Parathyroid adenoma (tissue), 2 donors: Measurements from ENCODE around the gene LAMB4.

ENCODE experiments used
- H2AFZ ChIP-seq: fragments of 300-600 bp; sonication (generic); one replicate; pipeline ENCODE4 v1.7.0; 2017; ENCODE audit warnings: antibody characterized with exemption, mild to moderate bottlenecking
- H3K27ac ChIP-seq: fragments of 300-600 bp; sonication (generic); one replicate; pipeline ENCODE4 v1.7.0; 2017
- H3K27me3 ChIP-seq: fragments of 300-600 bp; sonication (generic); one replicate; pipeline ENCODE4 v1.7.0; 2017; ENCODE audit warnings: low read length; ENCODE audit not compliant: control insufficient read depth, insufficient read depth
- H3K36me3 ChIP-seq: fragments of 300-600 bp; sonication (generic); one replicate; pipeline ENCODE4 v1.7.0; 2017; ENCODE audit warnings: low read length; ENCODE audit not compliant: control insufficient read depth, insufficient read depth
- H3K4me1 ChIP-seq: fragments of 300-600 bp; sonication (generic); one replicate; pipeline ENCODE4 v1.7.0; 2017; ENCODE audit warnings: control low read depth
- H3K4me2 ChIP-seq: fragments of 300-600 bp; sonication (generic); one replicate; pipeline ENCODE4 v1.7.0; 2017; ENCODE audit warnings: low read length
- H3K4me3 ChIP-seq: fragments of 300-600 bp; sonication (generic); one replicate; pipeline ENCODE4 v1.7.0; 2017; ENCODE audit warnings: low read depth, low read length
- H3K79me2 ChIP-seq: fragments of 300-600 bp; sonication (generic); one replicate; pipeline ENCODE4 v1.7.0; 2017; ENCODE audit warnings: control low read depth
- H3K9ac ChIP-seq: fragments of 300-600 bp; sonication (generic); one replicate; pipeline ENCODE4 v1.7.0; 2017; ENCODE audit warnings: mild to moderate bottlenecking
- H3K9me3 ChIP-seq: fragments of 300-600 bp; sonication (generic); one replicate; pipeline ENCODE4 v1.7.0; 2017; ENCODE audit warnings: low read length; ENCODE audit not compliant: control insufficient read depth
- TF ChIP-seq, protein P1 (sequence below): fragments of 300-600 bp; sonication (generic); IDR thresholded peaks from one replicate; pipeline ENCODE4 v1.7.0; 2017; ENCODE audit warnings: antibody characterized with exemption, mild to moderate bottlenecking
- donor health status: primary hyperparathyroidism.

LAMB4 gene

GRCh38 chr7:108016841-108017775 is 113.1 kb downstream of the LAMB4 start:
- no peaks in the 10 kb centered on the region for H3K36me3 ChIP-seq
- H3K79me2 ChIP-seq: no peaks in the 10 kb centered on the region
- no peak overlapping the region for H3K9ac ChIP-seq
- H2AFZ ChIP-seq: peak overlapping the region; percentile 31
- no peaks in the 10 kb centered on the region for H3K27me3 ChIP-seq
- H3K4me1 ChIP-seq: no peaks in the 10 kb centered on the region
- no peak overlapping the region for H3K4me3 ChIP-seq
- no peaks in the 10 kb centered on the region for H3K9me3 ChIP-seq
- TF ChIP-seq, protein P1, sequence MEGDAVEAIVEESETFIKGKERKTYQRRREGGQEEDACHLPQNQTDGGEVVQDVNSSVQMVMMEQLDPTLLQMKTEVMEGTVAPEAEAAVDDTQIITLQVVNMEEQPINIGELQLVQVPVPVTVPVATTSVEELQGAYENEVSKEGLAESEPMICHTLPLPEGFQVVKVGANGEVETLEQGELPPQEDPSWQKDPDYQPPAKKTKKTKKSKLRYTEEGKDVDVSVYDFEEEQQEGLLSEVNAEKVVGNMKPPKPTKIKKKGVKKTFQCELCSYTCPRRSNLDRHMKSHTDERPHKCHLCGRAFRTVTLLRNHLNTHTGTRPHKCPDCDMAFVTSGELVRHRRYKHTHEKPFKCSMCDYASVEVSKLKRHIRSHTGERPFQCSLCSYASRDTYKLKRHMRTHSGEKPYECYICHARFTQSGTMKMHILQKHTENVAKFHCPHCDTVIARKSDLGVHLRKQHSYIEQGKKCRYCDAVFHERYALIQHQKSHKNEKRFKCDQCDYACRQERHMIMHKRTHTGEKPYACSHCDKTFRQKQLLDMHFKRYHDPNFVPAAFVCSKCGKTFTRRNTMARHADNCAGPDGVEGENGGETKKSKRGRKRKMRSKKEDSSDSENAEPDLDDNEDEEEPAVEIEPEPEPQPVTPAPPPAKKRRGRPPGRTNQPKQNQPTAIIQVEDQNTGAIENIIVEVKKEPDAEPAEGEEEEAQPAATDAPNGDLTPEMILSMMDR: peak; percentile 65
- no peak overlapping the region for H3K27ac ChIP-seq
- H3K4me2 ChIP-seq: no peak overlapping the region

- Histone ChIP-seq H3K36me3 (no peaks in the 10 kb centered on the region), H3K9ac (no peak overlapping the region), H3K27me3 (no peaks in the 10 kb centered on the region), H2AFZ (no peak overlapping the region), H3K4me2 (no peak overlapping the region), H3K4me1 (no peaks in the 10 kb centered on the region), H3K9me3 (no peaks in the 10 kb centered on the region), H3K79me2 (no peaks in the 10 kb centered on the region), H3K27ac (no peak overlapping the region), H3K4me3 (no peak overlapping the region)
- TF ChIP-seq, protein P1: no peak
Observed at GRCh38 chr7:108015740-108016139, 114.4 kb downstream of the LAMB4 start.

DNA sequence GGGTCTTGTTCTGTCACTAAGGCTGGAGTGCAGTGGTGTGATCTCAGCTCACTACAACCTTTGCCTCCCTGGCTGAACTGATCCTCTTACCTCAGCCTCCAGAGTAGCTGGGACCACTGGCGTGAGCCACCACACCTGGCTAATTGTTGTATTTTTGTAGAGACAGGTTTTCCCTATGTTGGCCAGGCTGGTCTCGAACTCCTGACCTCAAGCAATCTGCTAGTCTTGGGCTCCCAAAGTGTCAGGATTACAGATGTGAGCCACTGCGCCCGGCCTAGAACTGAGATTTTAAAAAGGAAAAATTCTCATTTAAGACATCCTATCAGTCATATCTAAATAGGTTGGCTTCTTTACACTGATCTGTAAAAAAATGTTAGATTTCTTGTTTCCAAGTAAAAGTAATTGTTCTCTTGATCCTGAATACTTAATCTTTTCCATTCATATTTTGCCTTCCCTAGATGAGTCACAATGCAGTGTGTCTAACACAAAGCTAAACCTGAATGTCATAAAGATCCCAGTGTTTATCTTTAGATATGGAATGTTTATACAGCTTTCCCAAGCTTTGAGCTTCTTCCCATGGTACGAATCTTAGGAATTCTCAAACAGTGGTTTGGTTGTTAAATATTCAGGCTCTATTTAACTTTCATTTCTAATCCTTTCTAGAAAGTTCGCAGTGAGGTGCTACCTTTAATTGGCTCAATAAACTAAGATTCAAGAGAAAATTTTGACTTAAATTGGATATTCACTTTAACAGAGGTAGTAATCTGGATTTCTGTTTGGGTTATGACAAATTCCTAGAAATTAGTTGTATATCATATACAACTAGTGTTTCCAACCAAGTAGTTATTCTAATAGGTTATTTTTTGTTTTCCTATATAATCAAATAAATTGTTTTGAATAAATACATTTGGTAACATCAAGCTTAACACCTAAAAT is 115.1 kb downstream of the LAMB4 start:
- Histone ChIP-seq H2AFZ (no peak overlapping the region), H3K27me3 (no peaks in the 10 kb centered on the region), H3K4me2 (no peak overlapping the region), H3K27ac (no peak overlapping the region), H3K4me3 (no peak overlapping the region), H3K4me1 (peaks cover 4% of the 10 kb centered on the region), H3K36me3 (no peaks in the 10 kb centered on the region), H3K9me3 (no peaks in the 10 kb centered on the region), H3K9ac (no peak overlapping the region), H3K79me2 (no peaks in the 10 kb centered on the region)
- TF ChIP-seq, protein P1: no peak

DNA sequence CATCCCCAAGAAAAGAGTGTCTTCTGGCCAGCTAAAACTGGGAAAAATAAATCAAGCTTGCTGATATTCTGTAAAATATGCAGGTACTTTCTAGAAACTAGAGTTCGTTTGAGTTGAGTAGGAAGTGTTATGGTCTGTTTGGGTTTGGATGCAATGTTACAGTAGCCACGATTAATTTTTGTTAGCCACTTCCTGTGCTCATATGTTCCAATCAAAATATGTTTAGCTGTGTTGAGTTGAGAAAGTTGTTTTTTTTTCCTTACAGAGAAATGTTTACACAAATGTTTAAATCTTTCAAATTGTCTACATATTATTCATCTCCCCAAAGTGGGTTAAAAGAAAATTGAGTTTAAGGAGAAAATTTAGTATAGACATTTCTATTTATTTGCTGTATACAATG is 115.9 kb downstream of the LAMB4 start:
- H3K36me3 ChIP-seq: no peaks in the 10 kb centered on the region
- H3K9me3 ChIP-seq: no peaks in the 10 kb centered on the region
- no peak overlapping the region for H3K27ac ChIP-seq
- no peaks in the 10 kb centered on the region for H3K79me2 ChIP-seq
- H3K9ac ChIP-seq: no peak overlapping the region
- H3K27me3 ChIP-seq: no peaks in the 10 kb centered on the region
- H3K4me3 ChIP-seq: no peak overlapping the region
- TF ChIP-seq, protein P1: no peak
- no peak overlapping the region for H2AFZ ChIP-seq
- H3K4me1 ChIP-seq: peaks cover 4% of the 10 kb centered on the region
- no peak overlapping the region for H3K4me2 ChIP-seq
